ENCODE measurements around the gene DTNBP1. TPM values are rescaled to one million over a fixed set of nuclear protein-coding genes. Genes with fewer than 3 reads are reported as not detected.

Gene DTNBP1
- total and polyA plus RNA-seq, 2 of the 4 experiments (the other 2 are of a cell fraction), result 4.8 to 18.7 TPM

GRCh38 chr6:15582499-15582898 lies 80.3 kb downstream of the DTNBP1 start:
- no peak overlapping the region for H3K4me2 ChIP-seq (ENCODE audit: low read depth, low read length)
- H4K8ac ChIP-seq (ENCODE audit: low read depth in 2 of 2, low read length in 2 of 2), result no peak overlapping the region
- no peak overlapping the region for H3K18ac ChIP-seq (ENCODE audit: low read depth, low read length)
- no peak overlapping the region for H3K56ac ChIP-seq (ENCODE audit: extremely low read depth, insufficient read depth, low read length)
- TF ChIP-seq RFX5 (IDR thresholded peaks at IDR 0.05; ENCODE audit: low read depth, low read length), result no peak
- TF ChIP-seq BHLHE40 (IDR thresholded peaks at IDR 0.05; ENCODE audit: low read depth, low read length), result no peak
- TF ChIP-seq NFE2L2 (IDR thresholded peaks at IDR 0.05; ENCODE audit: low read depth, low read length), result peak; percentile 56; the same call in 1 of the 2 replicates
- peak; percentile 37; the same call in 1 of the 2 replicates for TF ChIP-seq FOS (IDR thresholded peaks at IDR 0.05; ENCODE audit: low read depth, low read length)
- peaks cover 5% of the 10 kb centered on the region for H3K4me1 ChIP-seq (ENCODE audit: control insufficient read depth, insufficient read depth, low read length)
- ChIA-PET POLR2A (ENCODE audit: unreplicated experiment) (no interaction called here), CTCF (no interaction called here)
- peaks cover 0 to 4% of the 10 kb centered on the region in 2 experiments for H3K79me1 ChIP-seq (ENCODE audit: low read depth in 1 of 2, low read length in 2 of 2)
- H3K9ac ChIP-seq (ENCODE audit: low read depth, low read length), result no peak overlapping the region
- H4K5ac ChIP-seq (ENCODE audit: low read depth, low read length), result no peak overlapping the region
- no peaks in the 10 kb centered on the region for H3K36me3 ChIP-seq (ENCODE audit: control insufficient read depth, insufficient read depth, low read length)
- peaks cover 7% of the 10 kb centered on the region; the same call in 1 of the 2 replicates for H4K20me1 ChIP-seq (ENCODE audit: insufficient read depth, low read length)
- no TSS peak for BruUV-seq (replicated peaks)
- intact Hi-C loops (cut with micrococcal nuclease), result no loop called here
- H2AK5ac ChIP-seq (ENCODE audit: low read depth, low read length), result no peak overlapping the region
- H3K27me3 ChIP-seq (ENCODE audit: control insufficient read depth, insufficient read depth, low read length), result no peaks in the 10 kb centered on the region
- H3K9me1 ChIP-seq (ENCODE audit: insufficient read depth, low read length), result peaks cover 7% of the 10 kb centered on the region; the same call in 1 of the 2 replicates
- H3K27ac ChIP-seq (ENCODE audit: insufficient read depth, low read length), result no peak overlapping the region
- no CpG with 5 or more reads among the region's 1 CpG for WGBS, 2 experiments (ENCODE audit: extremely low coverage in 2 of 2, insufficient read length in 1 of 2)
- in situ Hi-C loops (cut with MboI; ENCODE audit: low sequenced_read_pairs), result no loop called here
- H3K4ac ChIP-seq (ENCODE audit: low read depth, low read length), result no peak overlapping the region
- dilution Hi-C loops (cut with HindIII; ENCODE audit: low sequenced_read_pairs, unreplicated experiment), result no loop called here
- no peak overlapping the region for H3K14ac ChIP-seq (replicated peaks; ENCODE audit: low read depth, low read length)
- no peak for ATAC-seq (ENCODE audit: low read depth)
- H3K4me3 ChIP-seq (ENCODE audit: insufficient read depth, low read depth, low read length), result no peak overlapping the region
- no peak overlapping the region for H2AFZ ChIP-seq (replicated peaks; ENCODE audit: low read length, poor library complexity)
- H2AK9ac ChIP-seq (replicated peaks; ENCODE audit: low read depth, low read length, poor library complexity), result no peak overlapping the region
- H2BK120ac ChIP-seq (ENCODE audit: low read depth, low read length), result no peak overlapping the region
- no peak overlapping the region for H4K91ac ChIP-seq (ENCODE audit: insufficient read depth, low read depth, low read length)
- H2BK5ac ChIP-seq (ENCODE audit: low read depth, low read length, poor library complexity, severe bottlenecking), result no peak overlapping the region
- no peak overlapping the region for H2BK20ac ChIP-seq (ENCODE audit: low read depth, low read length)
- no peak overlapping the region for H3K23ac ChIP-seq (ENCODE audit: low read depth, low read length)
- H2BK15ac ChIP-seq (ENCODE audit: low read depth, low read length), result no peak overlapping the region
- H3K9me3 ChIP-seq (ENCODE audit: control insufficient read depth, insufficient read depth, low read length), result no peaks in the 10 kb centered on the region
- DNase-seq, result no peak
